ENCODE data around the gene FITM2.
"Not testable (repeated sequence)": the region's sequence is repeated elsewhere in the genome, so short reads cannot be mapped to it uniquely, and the experiment has no call there.

The FITM2 gene

DNA sequence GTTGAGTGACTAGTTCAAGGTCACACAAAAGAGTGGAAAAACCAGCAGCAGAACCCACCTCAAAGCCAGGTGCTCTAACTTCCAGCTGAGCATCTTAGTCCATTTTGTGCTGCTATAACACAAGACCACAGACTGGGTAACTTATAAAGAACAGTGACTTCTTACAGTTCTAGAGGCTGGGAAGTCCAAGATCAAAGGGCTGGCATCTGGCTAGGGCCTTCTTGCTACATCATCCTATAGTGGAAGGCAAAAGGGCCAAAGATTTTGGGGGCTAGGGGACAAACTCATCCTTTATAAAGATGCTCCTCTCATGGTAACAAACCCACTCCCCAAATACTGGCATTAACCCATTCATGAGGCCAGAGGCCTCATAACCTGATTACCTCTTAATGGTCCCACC lies 9.7 kb downstream of the FITM2 start:
- Histone ChIP-seq H3K9ac (ENCODE audit: insufficient read length) (no peak overlapping the region), H3K27ac (no peak overlapping the region), H3K36me3 (ENCODE audit: insufficient read depth, low read length) (no peaks in the 10 kb centered on the region), H3K4me3 (no peak overlapping the region), H3K9me3 (ENCODE audit: low read depth, low read length) (no peaks in the 10 kb centered on the region)
- no peak for DNase-seq (ENCODE audit: low read depth, low spot score)
- no peak for TF ChIP-seq EZH2 (IDR thresholded peaks at IDR 0.05)
- no peak for TF ChIP-seq FOXP2 (optimal IDR thresholded peaks at IDR 0.05; ENCODE audit: control extremely low read depth, extremely low read length, insufficient read depth)
- no peak for TF ChIP-seq POLR2AphosphoS5 (IDR thresholded peaks at IDR 0.05; ENCODE audit: borderline replicate concordance, low read depth, low read length)

DNA sequence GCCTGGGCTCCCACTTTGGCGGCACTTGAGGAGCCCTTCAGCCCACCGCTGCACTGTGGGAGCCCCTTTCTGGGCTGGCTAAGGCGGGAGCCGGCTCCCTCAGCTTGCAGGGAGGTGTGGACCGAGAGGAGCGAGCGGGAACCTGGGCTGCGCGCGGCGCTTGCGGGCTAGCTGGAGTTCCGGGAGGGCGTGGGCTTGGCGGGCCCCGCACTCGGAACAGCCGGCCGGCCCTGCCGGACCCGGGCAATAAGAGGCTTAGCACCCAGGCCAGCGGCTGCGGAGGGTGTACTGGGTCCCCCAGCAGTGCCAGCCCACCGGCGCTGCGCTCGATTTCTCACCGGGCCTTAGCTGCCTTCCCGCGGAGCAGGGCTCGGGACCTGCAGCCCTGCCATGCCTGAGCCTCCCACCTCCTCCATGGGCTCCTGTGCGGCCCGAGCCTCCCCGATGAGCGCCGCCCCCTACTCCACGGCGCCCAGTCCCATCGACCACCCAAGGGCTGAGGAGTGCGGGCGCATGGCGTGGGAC lies 11.9 kb downstream of the FITM2 start:
- not testable (repeated sequence) for H3K9me3 ChIP-seq (ENCODE audit: low read depth, low read length); DNase-seq (ENCODE audit: low read depth, low spot score); H3K9ac ChIP-seq (ENCODE audit: insufficient read length); H3K27ac ChIP-seq; H3K4me3 ChIP-seq; H3K36me3 ChIP-seq (ENCODE audit: insufficient read depth, low read length)

DNA sequence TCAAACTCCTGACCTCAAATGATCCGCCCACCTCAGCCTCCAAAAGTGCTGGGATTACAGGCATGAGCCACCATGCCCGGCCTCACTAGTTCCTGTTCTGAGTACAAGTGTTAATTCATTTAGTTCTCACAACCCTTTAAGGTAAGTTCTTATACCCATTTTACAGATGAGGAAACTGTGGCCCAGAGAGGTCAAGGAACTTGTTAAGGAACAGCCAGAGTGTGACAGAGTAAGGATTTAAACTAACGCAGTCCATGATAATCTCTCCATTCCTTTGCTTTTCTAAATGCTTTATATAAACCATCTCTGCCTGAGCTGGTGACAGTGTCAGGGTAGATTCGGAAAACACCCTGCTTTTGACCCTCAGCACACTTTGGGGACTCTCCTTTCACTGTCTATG lies 13.3 kb downstream of the FITM2 start:
- TF ChIP-seq POLR2AphosphoS5 (IDR thresholded peaks at IDR 0.05; ENCODE audit: borderline replicate concordance, low read depth, low read length) (no peak), EZH2 (IDR thresholded peaks at IDR 0.05) (no peak), FOXP2 (optimal IDR thresholded peaks at IDR 0.05; ENCODE audit: control extremely low read depth, extremely low read length, insufficient read depth) (no peak)
- H3K36me3 ChIP-seq (ENCODE audit: insufficient read depth, low read length) = no peaks in the 10 kb centered on the region
- H3K4me3 ChIP-seq = no peak overlapping the region
- no peaks in the 10 kb centered on the region for H3K9me3 ChIP-seq (ENCODE audit: low read depth, low read length)
- H3K27ac ChIP-seq = no peak overlapping the region
- no peak overlapping the region for H3K9ac ChIP-seq (ENCODE audit: insufficient read length)
- DNase-seq (ENCODE audit: low read depth, low spot score) = no peak

DNA sequence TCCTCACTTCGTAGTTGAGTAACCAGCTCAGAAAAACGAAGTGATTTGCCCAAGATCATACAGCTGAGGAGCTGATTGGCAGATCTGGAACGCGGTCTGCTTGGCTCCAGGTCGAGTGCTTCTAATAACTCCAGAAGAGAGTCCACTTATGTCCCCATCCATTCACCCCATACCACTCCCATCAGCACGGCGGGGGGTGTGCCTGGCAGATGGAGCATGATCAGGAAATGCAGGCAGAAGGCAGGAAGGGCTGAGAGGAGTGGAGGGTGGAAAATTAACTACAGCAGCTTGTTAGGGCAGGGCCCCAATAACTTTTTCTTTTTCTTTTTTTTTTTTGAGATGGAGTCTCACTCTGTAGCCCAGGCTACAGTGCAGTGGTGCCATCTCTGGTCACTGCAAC lies 15.0 kb downstream of the FITM2 start:
- H3K27ac ChIP-seq = no peak overlapping the region
- H3K9ac ChIP-seq (ENCODE audit: insufficient read length) = no peak overlapping the region
- no peaks in the 10 kb centered on the region for H3K9me3 ChIP-seq (ENCODE audit: low read depth, low read length)
- TF ChIP-seq EZH2 (IDR thresholded peaks at IDR 0.05) (no peak), FOXP2 (optimal IDR thresholded peaks at IDR 0.05; ENCODE audit: control extremely low read depth, extremely low read length, insufficient read depth) (no peak), POLR2AphosphoS5 (IDR thresholded peaks at IDR 0.05; ENCODE audit: borderline replicate concordance, low read depth, low read length) (no peak)
- H3K36me3 ChIP-seq (ENCODE audit: insufficient read depth, low read length) = no peaks in the 10 kb centered on the region
- no peak for DNase-seq (ENCODE audit: low read depth, low spot score)
- no peak overlapping the region for H3K4me3 ChIP-seq

DNA sequence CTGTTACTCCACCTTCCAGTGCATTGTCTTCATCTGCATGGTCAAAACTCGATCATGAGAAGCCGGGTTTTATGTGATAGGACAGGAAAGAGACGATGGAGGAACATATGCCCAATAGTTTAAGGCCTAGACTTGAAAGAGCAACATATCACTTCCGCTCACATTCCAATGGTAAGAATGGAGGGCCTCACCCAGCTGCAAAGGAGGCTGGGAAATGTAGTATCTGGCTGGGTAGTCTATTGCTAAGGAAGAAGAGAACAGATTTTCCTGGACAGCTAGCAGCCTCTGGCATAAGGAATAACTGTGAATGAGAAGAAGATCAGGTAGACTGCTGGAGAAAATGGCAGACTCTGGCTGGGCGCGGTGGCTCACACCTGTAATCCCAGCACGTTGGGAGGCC lies 19.2 kb downstream of the FITM2 start:
- H3K4me3 ChIP-seq = no peak overlapping the region
- TF ChIP-seq EZH2 (IDR thresholded peaks at IDR 0.05) = no peak
- no peak for TF ChIP-seq POLR2AphosphoS5 (IDR thresholded peaks at IDR 0.05; ENCODE audit: borderline replicate concordance, low read depth, low read length)
- no peak for TF ChIP-seq FOXP2 (optimal IDR thresholded peaks at IDR 0.05; ENCODE audit: control extremely low read depth, extremely low read length, insufficient read depth)

DNA sequence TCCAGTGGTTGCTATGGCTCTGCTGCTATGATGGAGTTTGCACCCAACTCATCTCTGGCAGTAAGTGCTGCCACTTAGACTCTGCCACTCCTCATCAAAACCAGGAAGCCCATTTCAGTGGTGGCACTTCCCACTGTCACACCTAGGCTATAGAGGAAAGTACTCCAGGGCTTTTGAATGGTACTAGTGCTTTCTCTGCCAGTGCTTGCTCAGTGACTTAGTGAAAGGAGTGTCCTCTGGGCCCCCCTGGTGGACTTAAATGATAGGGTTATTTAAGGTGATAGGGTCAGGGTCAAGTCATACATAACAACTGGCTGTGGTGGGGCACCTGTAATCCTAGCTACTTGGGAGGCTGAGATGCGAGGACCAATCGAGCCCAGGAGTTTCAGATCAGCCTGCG lies 22.8 kb downstream of the FITM2 start:
- no peaks in the 10 kb centered on the region for H3K36me3 ChIP-seq (ENCODE audit: insufficient read depth, low read length)
- H3K27ac ChIP-seq = no peak overlapping the region
- TF ChIP-seq EZH2 (IDR thresholded peaks at IDR 0.05) = no peak
- DNase-seq (ENCODE audit: low read depth, low spot score) = no peak
- H3K9me3 ChIP-seq (ENCODE audit: low read depth, low read length) = no peaks in the 10 kb centered on the region
- H3K4me3 ChIP-seq = no peak overlapping the region
- H3K9ac ChIP-seq (ENCODE audit: insufficient read length) = no peak overlapping the region

More for the DNA sequence above, 19.2 kb downstream of the FITM2 start:
- no peak for DNase-seq (ENCODE audit: low read depth, low spot score)
- H3K36me3 ChIP-seq (ENCODE audit: insufficient read depth, low read length) = no peaks in the 10 kb centered on the region
- H3K9me3 ChIP-seq (ENCODE audit: low read depth, low read length) = no peaks in the 10 kb centered on the region
- H3K9ac ChIP-seq (ENCODE audit: insufficient read length) = no peak overlapping the region
- H3K27ac ChIP-seq = no peak overlapping the region

DNA sequence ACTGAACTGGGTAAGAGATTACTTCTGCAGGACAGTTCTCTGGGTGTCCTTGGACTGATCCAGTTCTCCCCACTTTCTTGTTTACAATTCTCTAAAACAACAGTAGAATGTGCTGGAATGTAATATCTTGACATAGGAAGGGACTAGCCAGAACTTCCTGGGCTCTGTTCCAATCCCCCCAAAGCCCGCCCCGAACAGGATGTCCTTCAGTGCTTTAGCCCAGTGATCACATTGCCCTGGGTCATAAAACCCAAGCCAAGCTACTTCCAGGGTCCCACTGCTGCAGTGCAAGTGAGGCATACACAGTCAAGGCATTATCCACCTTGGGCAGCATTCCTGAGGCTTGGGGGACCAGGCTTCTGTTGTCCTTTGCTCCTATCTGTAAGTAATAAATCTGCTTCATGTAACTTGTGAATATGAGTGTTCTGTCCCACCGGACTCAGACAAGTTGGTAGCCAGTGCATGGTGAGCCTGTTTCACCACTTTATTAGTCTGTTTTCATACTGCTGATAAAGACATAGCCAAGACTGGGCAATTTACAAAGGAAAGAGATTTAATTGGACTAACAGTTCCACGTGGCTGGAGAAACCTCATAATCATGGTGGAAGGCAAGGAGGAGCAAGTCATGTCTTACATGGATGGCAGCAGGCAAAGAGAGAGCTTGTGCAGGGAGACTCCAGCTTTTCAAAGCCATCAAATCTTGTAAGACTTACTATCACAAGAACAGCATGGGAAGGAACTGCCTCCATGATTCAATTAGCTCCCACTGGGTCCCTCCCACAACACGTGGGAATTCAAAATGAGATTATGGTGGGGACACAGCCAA lies 23.5 kb downstream of the FITM2 start:
- H3K27ac ChIP-seq = no peak overlapping the region
- no peak for DNase-seq (ENCODE audit: low read depth, low spot score)
- no peak for TF ChIP-seq EZH2 (IDR thresholded peaks at IDR 0.05)

DNA sequence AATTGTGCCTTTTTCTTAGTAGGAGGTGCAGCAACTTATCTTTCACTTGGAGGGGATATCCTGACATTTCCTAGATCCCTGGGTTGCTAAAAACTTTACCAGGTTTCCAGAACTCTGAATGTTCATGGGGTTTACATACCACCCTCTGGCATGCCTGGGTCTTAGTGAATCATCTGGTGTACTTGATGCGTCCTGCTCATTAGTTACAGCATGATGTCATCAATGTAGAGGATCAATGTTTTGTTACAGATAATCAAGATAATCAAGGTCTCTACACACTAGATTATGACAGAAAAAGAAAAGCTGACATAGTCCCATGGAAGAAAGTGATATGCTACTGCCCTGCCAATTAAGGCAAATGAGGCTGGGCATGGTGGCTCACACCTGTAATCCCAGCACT lies 27.0 kb downstream of the FITM2 start:
- no peaks in the 10 kb centered on the region for H3K9me3 ChIP-seq (ENCODE audit: low read depth, low read length)
- H3K9ac ChIP-seq (ENCODE audit: insufficient read length) = no peak overlapping the region
- no peaks in the 10 kb centered on the region for H3K36me3 ChIP-seq (ENCODE audit: insufficient read depth, low read length)
- H3K27ac ChIP-seq = no peak overlapping the region
- no peak for DNase-seq (ENCODE audit: low read depth, low spot score)
- TF ChIP-seq FOXP2 (optimal IDR thresholded peaks at IDR 0.05; ENCODE audit: control extremely low read depth, extremely low read length, insufficient read depth) (no peak), EZH2 (IDR thresholded peaks at IDR 0.05) (no peak), POLR2AphosphoS5 (IDR thresholded peaks at IDR 0.05; ENCODE audit: borderline replicate concordance, low read depth, low read length) (no peak)
- H3K4me3 ChIP-seq = no peak overlapping the region

More for the DNA sequence above, 23.5 kb downstream of the FITM2 start:
- Histone ChIP-seq H3K9me3 (ENCODE audit: low read depth, low read length) (no peaks in the 10 kb centered on the region), H3K36me3 (ENCODE audit: insufficient read depth, low read length) (no peaks in the 10 kb centered on the region), H3K9ac (ENCODE audit: insufficient read length) (no peak overlapping the region), H3K4me3 (no peak overlapping the region)

DNA sequence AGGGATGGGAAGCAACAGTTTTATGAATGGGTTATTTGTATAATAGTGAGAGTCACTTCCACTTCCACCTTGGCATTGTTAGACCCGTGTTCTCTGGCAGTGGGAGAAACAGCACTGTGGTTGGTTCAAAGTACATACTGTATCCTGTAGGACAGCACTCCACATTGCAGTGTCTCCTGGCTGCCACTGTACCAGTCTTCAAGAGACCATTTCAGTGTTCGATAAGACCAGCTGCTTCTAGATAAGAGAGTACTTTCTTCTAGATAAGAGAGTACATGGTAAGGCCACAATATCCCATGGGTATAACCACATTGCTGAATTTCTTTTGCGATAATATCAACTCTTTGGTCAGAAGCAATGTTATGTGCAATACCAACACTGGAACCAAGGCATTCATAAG lies 28.8 kb downstream of the FITM2 start:
- no peaks in the 10 kb centered on the region for H3K9me3 ChIP-seq (ENCODE audit: low read depth, low read length)
- no peak for TF ChIP-seq FOXP2 (optimal IDR thresholded peaks at IDR 0.05; ENCODE audit: control extremely low read depth, extremely low read length, insufficient read depth)
- no peak for TF ChIP-seq EZH2 (IDR thresholded peaks at IDR 0.05)
- no peak for TF ChIP-seq POLR2AphosphoS5 (IDR thresholded peaks at IDR 0.05; ENCODE audit: borderline replicate concordance, low read depth, low read length)
- H3K9ac ChIP-seq (ENCODE audit: insufficient read length) = no peak overlapping the region
- H3K36me3 ChIP-seq (ENCODE audit: insufficient read depth, low read length) = no peaks in the 10 kb centered on the region
- DNase-seq (ENCODE audit: low read depth, low spot score) = no peak
- no peak overlapping the region for H3K4me3 ChIP-seq
- no peak overlapping the region for H3K27ac ChIP-seq
